Measurements from ENCODE around the gene UQCRC1.

DNA sequence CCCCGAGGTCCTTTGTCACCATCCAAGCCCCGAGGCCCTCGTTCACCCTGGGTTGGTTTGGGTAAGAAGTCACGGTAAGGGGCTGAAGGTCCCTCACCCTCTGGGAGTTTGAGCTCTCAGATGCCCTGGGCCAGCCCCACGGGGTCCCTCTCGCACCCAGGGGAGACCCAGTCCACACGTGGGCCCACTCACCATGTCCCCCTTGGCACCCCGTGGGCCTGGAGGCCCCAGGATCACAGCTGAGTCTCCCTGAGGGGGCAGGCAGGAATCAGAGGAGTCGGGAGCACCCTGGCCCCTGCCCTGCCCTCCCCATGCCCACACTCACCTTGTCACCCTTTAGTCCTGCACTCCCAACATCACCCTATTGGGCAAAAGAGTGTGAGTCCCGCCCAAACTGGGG lies 40.0 kb downstream of the UQCRC1 start:
- TF ChIP-seq CTCF (IDR thresholded peaks at IDR 0.05; ENCODE audit: low read depth, low read length, poor library complexity, severe bottlenecking), result no peak
- no peak for TF ChIP-seq EZH2phosphoT487 (IDR thresholded peaks at IDR 0.05; ENCODE audit: borderline replicate concordance, low read length)
